T-helper 2 cell treated with Interferon-gamma antibody and Interleukin-4, amounts not matched to agents 5 μg/mL and 100 μg/mL, for 36 hours (primary cell): ENCODE results near the gene EIF3J.
"Not testable (repeated sequence)": the region's sequence is repeated elsewhere in the genome, so short reads cannot be mapped to it uniquely, and the experiment has no call there.

Experiments used
- DNase-seq: peaks from one replicate; pipeline ENCODE4 v3.0.0; 2021; ENCODE audit warnings: low spot score
- H3K27ac Mint-ChIP-seq: one replicate; pipeline ENCODE4 v1.8.0; 2021; ENCODE audit warnings: mild to moderate bottlenecking, mixed read lengths
- H3K27me3 Mint-ChIP-seq: one replicate; pipeline ENCODE4 v1.8.0; 2021; ENCODE audit warnings: low read depth, mixed read lengths
- H3K36me3 Mint-ChIP-seq: one replicate; pipeline ENCODE4 v1.8.0; 2021; ENCODE audit warnings: low read depth, mixed read lengths
- H3K4me1 Mint-ChIP-seq: one replicate; pipeline ENCODE4 v1.8.0; 2021; ENCODE audit warnings: low read depth, mixed read lengths
- H3K4me3 Mint-ChIP-seq: one replicate; pipeline ENCODE4 v1.8.0; 2022; ENCODE audit warnings: mild to moderate bottlenecking, moderate library complexity, mixed read lengths
- H3K9me3 Mint-ChIP-seq: one replicate; pipeline ENCODE4 v1.8.0; 2021; ENCODE audit warnings: mixed read lengths

EIF3J gene

DNA sequence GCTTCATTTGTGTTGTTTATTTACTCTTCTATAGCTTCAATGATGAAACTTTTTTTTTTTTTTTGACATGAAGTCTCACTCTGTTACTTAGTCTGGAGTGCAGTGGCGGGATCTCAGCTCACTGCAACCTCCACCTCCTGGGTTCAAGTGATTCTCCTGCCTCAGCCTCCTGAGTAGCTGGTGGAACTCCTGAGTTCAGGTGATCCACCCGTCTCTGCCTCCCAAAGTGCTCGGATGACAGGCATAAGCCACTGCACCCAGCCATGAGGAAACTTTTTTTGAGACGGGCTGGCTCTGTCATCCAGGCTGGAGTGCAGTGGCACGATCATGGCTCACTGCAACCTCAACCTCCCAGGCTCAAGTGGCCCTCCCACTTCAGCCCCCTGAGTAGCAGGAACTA, 4.7 kb upstream of the EIF3J start:
- DNase-seq, H3K27me3 Mint-ChIP-seq, H3K27ac Mint-ChIP-seq, H3K4me1 Mint-ChIP-seq, H3K9me3 Mint-ChIP-seq, H3K4me3 Mint-ChIP-seq: not testable (repeated sequence)
- peaks cover 15% of the 10 kb centered on the region for H3K36me3 Mint-ChIP-seq

DNA sequence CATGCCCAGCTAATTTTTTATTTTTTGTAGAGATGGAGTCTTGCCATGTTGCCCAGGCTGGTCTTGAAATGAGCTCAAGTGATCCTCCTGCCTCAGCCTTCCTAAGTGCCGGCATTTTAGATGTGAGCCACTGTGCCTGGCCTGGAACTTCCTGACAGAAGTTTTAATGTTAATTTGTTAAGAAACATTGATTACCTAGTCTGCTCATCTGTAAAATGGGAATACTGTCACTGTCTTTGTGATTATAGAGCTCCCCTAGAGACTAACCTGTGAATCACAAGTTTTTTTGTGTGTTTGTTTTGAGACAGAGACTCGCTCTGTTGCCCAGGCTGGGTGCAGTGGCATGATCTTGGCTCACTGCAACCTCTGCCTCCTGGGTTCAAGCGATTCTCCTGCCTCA, 4.3 kb upstream of the EIF3J start:
- Mint-ChIP-seq H3K27me3 (no peaks in the 10 kb centered on the region), H3K9me3 (no peaks in the 10 kb centered on the region), H3K4me3 (no peak overlapping the region), H3K4me1 (peaks cover 10% of the 10 kb centered on the region), H3K27ac (no peak overlapping the region), H3K36me3 (peaks cover 12% of the 10 kb centered on the region)
- no peak for DNase-seq

- H3K27me3 Mint-ChIP-seq = no peaks in the 10 kb centered on the region
- H3K9me3 Mint-ChIP-seq = no peaks in the 10 kb centered on the region
- H3K36me3 Mint-ChIP-seq = peaks cover 25% of the 10 kb centered on the region
- no peak for DNase-seq
- H3K4me3 Mint-ChIP-seq = peak overlapping the region; percentile 91
- peak overlapping the region; percentile 38 for H3K27ac Mint-ChIP-seq
- peaks cover 19% of the 10 kb centered on the region for H3K4me1 Mint-ChIP-seq
These were observed 1.9 kb upstream of the EIF3J start for GRCh38 chr15:44535092-44535491.

DNA sequence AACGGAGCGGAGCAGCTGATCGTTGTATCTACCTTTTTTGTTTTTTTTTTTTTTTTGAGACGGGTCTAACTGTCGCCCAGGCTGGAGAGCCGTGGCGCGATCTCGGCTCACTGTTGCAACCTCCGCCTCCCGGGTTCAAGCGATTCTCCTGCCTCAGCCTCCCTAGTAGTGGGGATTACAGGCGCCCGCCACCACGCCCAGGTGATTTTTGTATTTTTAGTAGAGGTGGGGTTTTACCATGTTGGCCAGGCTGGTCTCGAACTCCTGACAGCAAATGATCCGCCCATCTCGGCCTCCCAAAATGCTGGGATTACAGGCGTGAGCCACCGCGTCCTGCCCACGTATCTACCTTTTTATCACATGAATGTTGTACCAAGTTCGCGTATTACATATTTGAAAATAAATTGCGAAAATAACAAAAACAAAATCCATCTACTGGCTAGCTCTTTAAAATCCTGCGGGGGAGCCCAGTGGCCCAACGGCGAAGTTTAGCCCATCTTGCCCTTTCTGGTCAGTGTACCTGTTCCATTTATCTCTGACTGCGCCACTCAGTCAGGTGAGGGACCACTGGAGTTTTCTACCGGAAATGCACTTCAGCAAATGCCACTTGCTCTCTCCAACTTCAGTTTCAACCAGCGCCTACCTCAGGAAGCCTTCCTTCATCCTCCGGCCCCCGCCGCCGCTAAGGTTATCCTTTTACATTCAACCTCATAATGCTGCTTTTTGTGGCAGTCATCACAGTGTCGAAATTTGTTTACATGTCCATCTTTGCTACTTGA, 1.2 kb upstream of the EIF3J start:
- no peaks in the 10 kb centered on the region for H3K27me3 Mint-ChIP-seq
- DNase-seq = peak; percentile 27
- peak overlapping the region; percentile 90 for H3K27ac Mint-ChIP-seq
- no peaks in the 10 kb centered on the region for H3K9me3 Mint-ChIP-seq
- H3K36me3 Mint-ChIP-seq = peaks cover 30% of the 10 kb centered on the region
- peak overlapping the region; percentile 91 for H3K4me3 Mint-ChIP-seq
- peaks cover 22% of the 10 kb centered on the region for H3K4me1 Mint-ChIP-seq

GRCh38 chr15:44536302-44536961, 515 bp upstream of the EIF3J start:
- H3K4me1 Mint-ChIP-seq = peaks cover 28% of the 10 kb centered on the region
- H3K4me3 Mint-ChIP-seq = peak overlapping the region; percentile 91
- H3K27me3 Mint-ChIP-seq = no peaks in the 10 kb centered on the region
- H3K36me3 Mint-ChIP-seq = peaks cover 36% of the 10 kb centered on the region
- H3K27ac Mint-ChIP-seq = peak overlapping the region; percentile 90
- DNase-seq = peak; percentile 80
- H3K9me3 Mint-ChIP-seq = no peaks in the 10 kb centered on the region

- peaks cover 41% of the 10 kb centered on the region for H3K4me1 Mint-ChIP-seq
- peak overlapping the region; percentile 90 for H3K27ac Mint-ChIP-seq
- peak overlapping the region; percentile 91 for H3K4me3 Mint-ChIP-seq
- H3K9me3 Mint-ChIP-seq = no peaks in the 10 kb centered on the region
- no peaks in the 10 kb centered on the region for H3K27me3 Mint-ChIP-seq
- DNase-seq = no peak
- peaks cover 47% of the 10 kb centered on the region for H3K36me3 Mint-ChIP-seq
These were observed 841 bp downstream of the EIF3J start for GRCh38 chr15:44537735-44538240.

GRCh38 chr15:44541282-44541958, 4.5 kb downstream of the EIF3J start:
- H3K4me1 Mint-ChIP-seq = peaks cover 50% of the 10 kb centered on the region
- peaks cover 57% of the 10 kb centered on the region for H3K36me3 Mint-ChIP-seq
- H3K4me3 Mint-ChIP-seq = peak overlapping the region; percentile 11

GRCh38 chr15:44542596-44542995, 5.6 kb downstream of the EIF3J start:
- Mint-ChIP-seq H3K4me3 (no peak overlapping the region), H3K9me3 (no peaks in the 10 kb centered on the region), H3K27ac (no peak overlapping the region), H3K27me3 (no peaks in the 10 kb centered on the region), H3K36me3 (peaks cover 57% of the 10 kb centered on the region), H3K4me1 (peaks cover 52% of the 10 kb centered on the region)
- DNase-seq = no peak

More at GRCh38 chr15:44541282-44541958, 4.5 kb downstream of the EIF3J start:
- no peaks in the 10 kb centered on the region for H3K27me3 Mint-ChIP-seq
- H3K27ac Mint-ChIP-seq = peak overlapping the region; percentile 8
- no peak for DNase-seq
- H3K9me3 Mint-ChIP-seq = no peaks in the 10 kb centered on the region

DNA sequence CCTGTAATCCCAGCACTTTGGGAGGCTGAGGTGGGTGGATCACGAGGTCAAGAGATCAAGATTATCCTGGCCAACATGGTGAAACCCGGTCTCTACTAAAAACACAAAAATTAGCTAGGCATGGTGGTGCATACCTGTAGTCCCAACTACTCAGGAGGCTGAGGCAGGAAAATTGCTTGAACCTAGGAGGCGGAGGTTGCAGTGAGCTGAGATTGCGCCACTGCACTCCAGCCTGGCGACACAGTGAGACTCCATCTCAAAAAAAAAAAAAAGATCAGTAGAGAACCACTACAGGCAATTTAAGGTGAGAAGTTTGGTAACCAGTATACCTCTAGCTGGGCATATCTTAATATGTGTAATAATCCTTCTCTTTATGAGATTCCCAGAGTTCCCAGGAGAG, 7.8 kb downstream of the EIF3J start:
- H3K9me3 Mint-ChIP-seq, H3K27me3 Mint-ChIP-seq, DNase-seq: not testable (repeated sequence)
- H3K4me1 Mint-ChIP-seq = peaks cover 44% of the 10 kb centered on the region
- peaks cover 55% of the 10 kb centered on the region for H3K36me3 Mint-ChIP-seq
- H3K27ac Mint-ChIP-seq = peak overlapping the region; percentile 80
- H3K4me3 Mint-ChIP-seq = peak overlapping the region; percentile 36

GRCh38 chr15:44545913-44546802, 9.2 kb downstream of the EIF3J start:
- peaks cover 54% of the 10 kb centered on the region for H3K36me3 Mint-ChIP-seq
- peak overlapping the region; percentile 91 for H3K27ac Mint-ChIP-seq
- DNase-seq = peak; percentile 70
- H3K27me3 Mint-ChIP-seq = no peaks in the 10 kb centered on the region
- peaks cover 36% of the 10 kb centered on the region for H3K4me1 Mint-ChIP-seq
- no peaks in the 10 kb centered on the region for H3K9me3 Mint-ChIP-seq
- peak overlapping the region; percentile 75 for H3K4me3 Mint-ChIP-seq

GRCh38 chr15:44549152-44549551, 12.2 kb downstream of the EIF3J start:
- not testable (repeated sequence) for H3K9me3 Mint-ChIP-seq

DNA sequence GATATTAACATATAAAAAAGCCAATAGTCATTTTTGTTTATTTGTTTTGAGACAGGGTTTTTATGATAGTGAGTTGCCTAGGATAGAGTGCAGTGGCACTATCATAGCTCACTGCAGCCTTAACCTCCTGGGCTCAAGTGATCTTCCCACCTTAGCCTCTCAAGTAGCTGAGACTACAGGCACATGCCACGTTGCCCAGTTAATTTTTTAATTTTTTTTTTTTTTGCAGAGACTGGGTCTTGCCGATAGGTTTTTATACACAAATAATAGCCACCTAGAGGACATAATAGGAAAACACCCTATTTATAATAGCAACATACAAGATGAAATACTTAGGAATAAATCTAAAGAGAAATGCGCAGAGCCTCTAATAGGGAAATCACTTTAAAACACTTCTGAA, 13.3 kb downstream of the EIF3J start:
- no peak for DNase-seq

More at GRCh38 chr15:44549152-44549551, 12.2 kb downstream of the EIF3J start:
- DNase-seq, H3K27me3 Mint-ChIP-seq, H3K27ac Mint-ChIP-seq, H3K4me3 Mint-ChIP-seq: not testable (repeated sequence)
- peaks cover 17% of the 10 kb centered on the region for H3K4me1 Mint-ChIP-seq
- peaks cover 39% of the 10 kb centered on the region for H3K36me3 Mint-ChIP-seq

DNA sequence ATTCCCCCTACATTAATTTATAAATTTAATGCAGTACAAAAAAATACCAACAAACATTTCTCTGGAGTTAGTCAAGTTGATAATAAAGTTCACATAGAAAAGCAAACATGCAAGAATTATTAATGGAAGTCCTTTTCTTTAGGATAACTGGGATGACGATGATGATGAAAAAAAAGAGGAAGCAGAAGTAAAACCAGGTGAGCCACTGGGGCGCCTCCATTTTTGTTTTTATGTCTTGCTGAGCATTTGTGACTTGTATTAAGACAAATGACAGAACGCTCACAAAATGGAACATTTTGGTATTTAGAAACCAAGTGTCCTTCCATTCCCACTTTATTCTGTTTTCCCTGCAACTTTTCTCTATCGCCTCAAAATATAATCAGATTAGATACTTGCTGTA, 13.8 kb downstream of the EIF3J start:
- Mint-ChIP-seq H3K4me1 (peaks cover 27% of the 10 kb centered on the region), H3K9me3 (no peaks in the 10 kb centered on the region), H3K4me3 (no peak overlapping the region), H3K27ac (no peak overlapping the region), H3K27me3 (no peaks in the 10 kb centered on the region), H3K36me3 (peaks cover 51% of the 10 kb centered on the region)
- no peak for DNase-seq

More for the DNA sequence above, 13.3 kb downstream of the EIF3J start:
- Mint-ChIP-seq H3K36me3 (peaks cover 47% of the 10 kb centered on the region), H3K27ac (no peak overlapping the region), H3K4me1 (peaks cover 26% of the 10 kb centered on the region), H3K27me3 (no peaks in the 10 kb centered on the region), H3K4me3 (no peak overlapping the region), H3K9me3 (no peaks in the 10 kb centered on the region)
